Uterus (tissue), 4 donors: ENCODE data around the gene CAPG. TPM values are rescaled to one million over a fixed set of nuclear protein-coding genes. Genes with fewer than 3 reads are reported as not detected.
"Not testable (repeated sequence)": the region's sequence is repeated elsewhere in the genome, so short reads cannot be mapped to it uniquely, and the experiment has no call there.

ENCODE experiments used
- DNase-seq, 2 donors: peaks; one replicate each; pipeline ENCODE4 v3.0.0-alpha.2; 2019 to 2020
- H3K27ac ChIP-seq, 2 donors: fragments of 200-600 bp; sonication (generic); 1 replicate in 1 of 2; 2 replicates in 1 of 2; pipeline ENCODE4 v1.5.1; 2016 to 2018
- H3K27me3 ChIP-seq, 2 donors: fragments of 200-600 bp; sonication (generic); one replicate each; pipeline ENCODE4 v1.5.1; 2018 to 2019; ENCODE audit warnings: control low read depth in 1 of 2
- H3K36me3 ChIP-seq, 2 donors: fragments of 200-600 bp; sonication (generic); one replicate each; pipeline ENCODE4 v1.5.1; 2019; ENCODE audit warnings: control low read depth in 1 of 2
- H3K4me1 ChIP-seq, 2 donors: fragments of 200-600 bp; sonication (generic); one replicate each; pipeline ENCODE4 v1.5.1; 2018 to 2019; ENCODE audit warnings: control low read depth in 1 of 2
- H3K4me3 ChIP-seq, 2 donors: fragments of 200-600 bp; sonication (generic); 1 replicate in 1 of 2; 2 replicates in 1 of 2; pipeline ENCODE4 v1.5.1; 2018 to 2019; ENCODE audit warnings: mild to moderate bottlenecking in 1 of 2
- H3K9me3 ChIP-seq, 2 donors: fragments of 200-600 bp; sonication (generic); one replicate each; pipeline ENCODE4 v1.5.1; 2019; ENCODE audit warnings: control low read depth in 1 of 2
- POLR2A ChIP-seq, 2 donors: fragments of 450-650 bp; IDR thresholded peaks; one replicate each; pipeline ENCODE4 v1.6.1; 2016; ENCODE audit warnings: antibody characterized with exemption in 2 of 2, mild to moderate bottlenecking in 1 of 2, moderate library complexity in 1 of 2
- intact Hi-C: fragments of 100-400 bp; cut with DNase I; formaldehyde crosslinking; loops from one replicate; pipeline ENCODE4 v1.15.1; 2023; ENCODE audit warnings: low total_unique reads
- total RNA-seq, 4 donors: library from RNA; depleted of rRNA in 3 of 4; stranded (reverse); fragments of >200 nt in 3 of 4; gene quantifications; one replicate each; pipeline versions ENCODE4 v1.1.0 to v1.2.4, GENCODE V29; 2014 to 2023
- TF ChIP-seq, protein P1 (sequence below), 4 experiments: fragments of 200-600 bp in 2 of 4; fragments of 450-650 bp in 2 of 4; sonication (generic) in 2 of 4; IDR thresholded peaks; one replicate each; pipeline ENCODE4 v1.5.1; 2016 to 2019; ENCODE audit warnings: antibody characterized with exemption in 4 of 4, mild to moderate bottlenecking in 2 of 4, moderate library complexity in 1 of 4
- donor health status: DM: yes; HTN: yes; CAD: no.

Gene CAPG
- total RNA-seq, 4 donors from 2014 or later: 12.3 to 114 (median 65.2) TPM

DNA sequence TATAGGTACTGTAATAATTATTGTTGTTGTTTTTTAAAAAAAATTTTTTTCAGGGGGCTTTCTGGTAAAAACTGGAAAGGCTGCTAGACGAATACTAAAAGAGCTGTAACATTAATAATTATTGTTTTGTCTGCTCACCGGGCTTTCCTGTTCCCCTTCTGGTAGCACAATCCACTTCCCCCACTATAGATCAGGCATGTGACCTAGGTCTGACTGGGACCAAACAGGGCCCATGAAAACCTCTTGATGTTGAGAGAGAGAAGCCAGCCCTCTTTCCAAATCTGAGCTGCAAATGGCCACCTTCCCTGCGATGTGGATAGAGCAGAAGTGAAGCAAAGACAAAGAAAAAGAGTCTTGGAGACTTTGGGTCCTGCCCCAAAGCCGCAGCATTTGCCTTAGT lies 31.7 kb upstream of the CAPG start:
- TF ChIP-seq POLR2A (IDR thresholded peaks at IDR 0.05): no peak
- TF ChIP-seq, protein P1, sequence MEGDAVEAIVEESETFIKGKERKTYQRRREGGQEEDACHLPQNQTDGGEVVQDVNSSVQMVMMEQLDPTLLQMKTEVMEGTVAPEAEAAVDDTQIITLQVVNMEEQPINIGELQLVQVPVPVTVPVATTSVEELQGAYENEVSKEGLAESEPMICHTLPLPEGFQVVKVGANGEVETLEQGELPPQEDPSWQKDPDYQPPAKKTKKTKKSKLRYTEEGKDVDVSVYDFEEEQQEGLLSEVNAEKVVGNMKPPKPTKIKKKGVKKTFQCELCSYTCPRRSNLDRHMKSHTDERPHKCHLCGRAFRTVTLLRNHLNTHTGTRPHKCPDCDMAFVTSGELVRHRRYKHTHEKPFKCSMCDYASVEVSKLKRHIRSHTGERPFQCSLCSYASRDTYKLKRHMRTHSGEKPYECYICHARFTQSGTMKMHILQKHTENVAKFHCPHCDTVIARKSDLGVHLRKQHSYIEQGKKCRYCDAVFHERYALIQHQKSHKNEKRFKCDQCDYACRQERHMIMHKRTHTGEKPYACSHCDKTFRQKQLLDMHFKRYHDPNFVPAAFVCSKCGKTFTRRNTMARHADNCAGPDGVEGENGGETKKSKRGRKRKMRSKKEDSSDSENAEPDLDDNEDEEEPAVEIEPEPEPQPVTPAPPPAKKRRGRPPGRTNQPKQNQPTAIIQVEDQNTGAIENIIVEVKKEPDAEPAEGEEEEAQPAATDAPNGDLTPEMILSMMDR (IDR thresholded peaks at IDR 0.05): no peak
- no peaks in the 10 kb centered on the region for H3K9me3 ChIP-seq
- H3K36me3 ChIP-seq: no peaks in the 10 kb centered on the region
- no peaks in the 10 kb centered on the region for H3K27me3 ChIP-seq
- peaks cover 3 to 15% of the 10 kb centered on the region in 2 donors for H3K4me1 ChIP-seq
- H3K4me3 ChIP-seq: no peak overlapping the region
- no peak overlapping the region for H3K27ac ChIP-seq
- intact Hi-C loops: no loop called here
- DNase-seq: no peak

- Histone ChIP-seq H3K4me1 (peaks cover 0 to 21% of the 10 kb centered on the region in 2 donors), H3K27me3 (no peaks in the 10 kb centered on the region), H3K9me3 (no peaks in the 10 kb centered on the region), H3K36me3 (no peaks in the 10 kb centered on the region), H3K4me3 (no peak overlapping the region), H3K27ac (no peak overlapping the region)
- DNase-seq: no peak
- intact Hi-C loops: no loop called here
- TF ChIP-seq POLR2A (IDR thresholded peaks at IDR 0.05): no peak
- TF ChIP-seq, protein P1 (IDR thresholded peaks at IDR 0.05): no peak
Observed at GRCh38 chr2:85440729-85441128, 30.6 kb upstream of the CAPG start.

GRCh38 chr2:85439986-85440385 lies 29.8 kb upstream of the CAPG start:
- Histone ChIP-seq H3K27me3 (no peaks in the 10 kb centered on the region), H3K36me3 (no peaks in the 10 kb centered on the region), H3K4me3 (no peak overlapping the region), H3K4me1 (peaks cover 0 to 21% of the 10 kb centered on the region in 2 donors), H3K9me3 (no peaks in the 10 kb centered on the region), H3K27ac (no peak overlapping the region)
- intact Hi-C loops: no loop called here
- DNase-seq: no peak
- TF ChIP-seq, protein P1 (IDR thresholded peaks at IDR 0.05): no peak
- TF ChIP-seq POLR2A (IDR thresholded peaks at IDR 0.05): no peak

GRCh38 chr2:85439569-85439968 lies 29.4 kb upstream of the CAPG start:
- H3K9me3 ChIP-seq, H3K4me3 ChIP-seq, intact Hi-C loops, DNase-seq, H3K27me3 ChIP-seq, H3K36me3 ChIP-seq: not testable (repeated sequence)
- peaks cover 0 to 21% of the 10 kb centered on the region in 2 donors for H3K4me1 ChIP-seq
- H3K27ac ChIP-seq: peak overlapping the region in 1 of 2 donors; percentile 91

DNA sequence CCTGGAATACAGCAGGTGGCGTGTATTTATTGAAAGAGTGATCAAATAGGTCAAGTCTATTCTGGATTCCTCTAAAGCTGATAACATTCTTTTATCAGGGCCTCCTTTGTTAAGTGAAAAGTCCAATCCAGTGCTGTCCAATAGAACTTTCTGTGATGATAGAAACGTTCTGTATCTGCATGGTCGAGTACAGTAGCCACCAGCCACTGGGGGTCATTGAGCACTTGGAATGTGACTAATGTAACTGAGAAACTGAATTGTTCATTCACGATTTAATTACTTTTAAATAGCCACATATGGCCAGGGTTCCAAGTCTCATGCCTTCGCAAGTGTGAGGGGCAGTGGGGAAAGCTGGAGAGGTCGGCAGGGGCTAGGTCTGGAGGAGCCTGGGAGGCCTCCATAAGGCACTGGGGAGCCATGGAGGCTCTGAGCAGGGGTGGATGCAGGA lies 28.9 kb upstream of the CAPG start:
- H3K4me1 ChIP-seq: peaks cover 0 to 21% of the 10 kb centered on the region in 2 donors
- no peak for DNase-seq
- intact Hi-C loops: no loop called here
- no peaks in the 10 kb centered on the region for H3K27me3 ChIP-seq
- no peak for TF ChIP-seq POLR2A (IDR thresholded peaks at IDR 0.05)
- TF ChIP-seq, protein P1 (IDR thresholded peaks at IDR 0.05): no peak
- no peak overlapping the region for H3K4me3 ChIP-seq
- H3K9me3 ChIP-seq: no peaks in the 10 kb centered on the region
- H3K27ac ChIP-seq: peak overlapping the region; percentile 87 to 91
- no peaks in the 10 kb centered on the region for H3K36me3 ChIP-seq
